ENCODE data around the gene COL6A2. TPM values are rescaled to one million over a fixed set of nuclear protein-coding genes. Genes with fewer than 3 reads are reported as not detected.

Gene COL6A2
- total and polyA plus RNA-seq, 2 of the 4 experiments (the other 2 are of a cell fraction) = 208 to 1,065 TPM

- H3K4me1 ChIP-seq (ENCODE audit: control insufficient read depth, insufficient read depth, low read length) = peaks cover 2% of the 10 kb centered on the region
- H4K20me1 ChIP-seq (ENCODE audit: insufficient read depth, low read length) = no peaks in the 10 kb centered on the region
- ChIA-PET CTCF (no interaction called here), POLR2A (ENCODE audit: unreplicated experiment) (no interaction called here)
- no peak overlapping the region for H4K8ac ChIP-seq (ENCODE audit: low read depth in 2 of 2, low read length in 2 of 2)
- H3K9ac ChIP-seq (ENCODE audit: low read depth, low read length) = no peak overlapping the region
- no peak overlapping the region for H3K14ac ChIP-seq (replicated peaks; ENCODE audit: low read depth, low read length)
- H2BK15ac ChIP-seq (ENCODE audit: low read depth, low read length) = no peak overlapping the region
- TF ChIP-seq ELK1 (IDR thresholded peaks at IDR 0.05; ENCODE audit: borderline replicate concordance, low read depth, low read length) (no peak), RCOR1 (IDR thresholded peaks at IDR 0.05; ENCODE audit: insufficient replicate concordance, low read length) (no peak), RFX5 (IDR thresholded peaks at IDR 0.05; ENCODE audit: low read depth, low read length) (no peak), FOS (IDR thresholded peaks at IDR 0.05; ENCODE audit: low read depth, low read length) (no peak), POLR2A (IDR thresholded peaks at IDR 0.05; ENCODE audit: low read depth, low read length) (no peak), MXI1 (IDR thresholded peaks at IDR 0.05; ENCODE audit: borderline replicate concordance, low read depth, low read length) (no peak), MAFK (IDR thresholded peaks at IDR 0.05; ENCODE audit: low read depth, low read length) (no peak), NFE2L2 (IDR thresholded peaks at IDR 0.05; ENCODE audit: low read depth, low read length) (no peak), SMC3 (IDR thresholded peaks at IDR 0.05; ENCODE audit: low read depth, low read length) (no peak)
- H2AK5ac ChIP-seq (ENCODE audit: low read depth, low read length) = peak overlapping the region; percentile 28; the same call in 1 of the 2 replicates
- 0 out of 2 replicates have a peak, but pooled peaks cover 3% of the 10 kb centered on the region for H3K9me1 ChIP-seq (ENCODE audit: insufficient read depth, low read length)
- dilution Hi-C loops (cut with HindIII; ENCODE audit: low sequenced_read_pairs, unreplicated experiment) = no loop called here
- no peak overlapping the region for H2AK9ac ChIP-seq (replicated peaks; ENCODE audit: low read depth, low read length, poor library complexity)
- H2AFZ ChIP-seq (replicated peaks; ENCODE audit: low read length, poor library complexity) = no peak overlapping the region
- no peak overlapping the region for H2BK20ac ChIP-seq (ENCODE audit: low read depth, low read length)
- no TSS peak for BruUV-seq (replicated peaks)
- H4K5ac ChIP-seq (ENCODE audit: low read depth, low read length) = no peak overlapping the region
- no peak for DNase-seq
- H3K23ac ChIP-seq (ENCODE audit: low read depth, low read length) = no peak overlapping the region
- no peak overlapping the region for H4K91ac ChIP-seq (ENCODE audit: insufficient read depth, low read depth, low read length)
- WGBS, 2 experiments (ENCODE audit: extremely low coverage in 2 of 2, insufficient read length in 1 of 2) = 91% methylated on average over 14 of the region's 39 CpGs; no CpG with 5 or more reads in 1 of the 2 experiments
- no peaks in the 10 kb centered on the region for H3K9me3 ChIP-seq (ENCODE audit: control insufficient read depth, insufficient read depth, low read length)
- no peak overlapping the region for H2BK5ac ChIP-seq (ENCODE audit: low read depth, low read length, poor library complexity, severe bottlenecking)
- H3K27me3 ChIP-seq (ENCODE audit: control insufficient read depth, insufficient read depth, low read length) = no peaks in the 10 kb centered on the region
- H2BK120ac ChIP-seq (ENCODE audit: low read depth, low read length) = no peak overlapping the region
- H3K36me3 ChIP-seq (ENCODE audit: control insufficient read depth, insufficient read depth, low read length) = no peaks in the 10 kb centered on the region
- ATAC-seq (ENCODE audit: low read depth) = no peak
- no peak overlapping the region for H3K4me3 ChIP-seq (ENCODE audit: insufficient read depth, low read depth, low read length)
- no peak overlapping the region for H3K4ac ChIP-seq (ENCODE audit: low read depth, low read length)
- no peak overlapping the region for H3K18ac ChIP-seq (ENCODE audit: low read depth, low read length)
- H3K56ac ChIP-seq (ENCODE audit: extremely low read depth, insufficient read depth, low read length) = no peak overlapping the region
- H3K79me1 ChIP-seq (ENCODE audit: low read depth in 1 of 2, low read length in 2 of 2) = no peaks in the 10 kb centered on the region
- in situ Hi-C loops (cut with MboI; ENCODE audit: low sequenced_read_pairs) = no loop called here
- intact Hi-C loops (cut with micrococcal nuclease) = no loop called here
- H3K4me2 ChIP-seq (ENCODE audit: low read depth, low read length) = no peak overlapping the region
- no peak overlapping the region for H3K27ac ChIP-seq (ENCODE audit: insufficient read depth, low read length)
These were observed 56.4 kb downstream of the COL6A2 start for GRCh38 chr21:46154155-46154954.
